MV-4-11 (cell line): ENCODE data around the gene COL20A1.
"Not testable (repeated sequence)": the region's sequence is repeated elsewhere in the genome, so short reads cannot be mapped to it uniquely, and the experiment has no call there.

ENCODE experiments used
- DNase-seq: peaks from one replicate; lab custom pipeline; 2025; lab: John Stamatoyannopoulos, UW

COL20A1 gene

DNA sequence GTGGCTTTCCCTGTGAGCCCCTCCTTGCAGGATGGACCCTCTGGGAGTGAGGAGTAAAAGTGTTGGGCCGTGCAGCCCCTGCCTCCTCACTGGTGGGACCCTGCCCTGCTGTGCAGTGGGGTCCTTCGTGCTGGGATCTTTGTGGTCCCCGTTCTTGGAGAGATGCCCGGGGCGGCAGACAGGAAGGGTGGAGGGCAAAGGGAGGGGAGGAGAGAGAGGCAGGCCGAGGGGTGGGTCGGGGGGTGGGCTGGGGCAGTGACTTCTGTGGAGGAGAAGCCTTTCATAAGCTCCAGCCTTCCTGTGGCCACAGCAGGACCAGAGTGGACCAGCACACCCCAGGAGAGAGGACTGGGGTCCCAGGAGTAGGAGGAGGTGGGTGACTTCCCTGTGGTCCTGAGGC lies at the start of gene COL20A1:
COL20A1 (plus strand) TSS at position 283 of the 400 bp plus-strand sequence. CDS start 1,922 bp downstream, outside the sequence.
- DNase-seq = no peak

DNA sequence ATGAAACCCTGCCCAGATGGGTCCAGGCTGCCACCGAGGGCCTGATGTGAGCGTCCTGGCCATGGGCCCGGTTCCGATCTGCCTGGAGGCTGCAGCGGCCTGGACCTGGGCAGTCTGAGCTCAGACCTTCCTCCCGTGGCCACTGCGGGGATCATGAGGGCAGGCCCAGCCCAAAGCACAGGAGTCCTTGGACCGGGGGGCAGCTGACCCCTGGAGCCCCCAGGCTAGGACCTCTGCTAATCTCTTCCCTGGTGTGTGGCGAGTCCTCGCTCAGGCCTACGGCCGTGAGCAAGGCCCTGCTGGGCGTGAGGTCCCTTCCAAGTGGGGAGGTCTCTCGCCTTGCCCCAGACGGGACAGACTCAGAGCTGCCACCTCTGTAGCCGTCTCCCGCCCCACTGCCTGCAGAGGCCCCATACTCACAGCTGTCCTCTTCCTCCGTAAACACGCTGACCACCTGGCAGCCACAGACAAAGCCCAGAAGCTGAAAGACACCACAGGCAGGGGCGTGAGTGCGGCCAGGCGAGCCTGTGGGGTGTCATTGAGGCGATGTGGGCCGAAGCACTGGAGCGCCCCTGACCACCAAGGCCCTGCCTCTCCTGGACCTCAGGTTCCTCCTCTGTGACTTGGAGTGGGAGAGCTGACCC lies 49.3 kb upstream of the COL20A1 start:
- DNase-seq = no peak

DNA sequence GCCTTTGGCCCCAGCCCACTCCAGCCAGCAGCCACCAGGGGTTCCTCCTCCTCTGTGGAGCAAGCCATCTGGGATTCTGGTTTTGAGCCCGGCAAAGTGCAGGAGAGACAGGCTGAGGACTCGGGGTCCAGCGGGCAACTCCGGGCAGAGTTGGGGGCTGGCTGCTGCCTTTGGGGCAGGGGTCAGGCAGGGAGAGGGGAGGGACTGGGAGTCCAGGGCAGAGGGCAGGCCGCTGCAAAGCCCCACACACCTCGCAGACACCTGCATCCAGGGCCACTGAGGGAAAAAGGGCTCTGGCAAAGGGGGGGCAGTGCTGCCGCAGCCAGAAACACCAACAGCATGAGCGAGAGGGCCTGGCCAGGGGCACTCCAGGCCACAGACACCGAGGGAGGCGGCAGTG lies 48.5 kb upstream of the COL20A1 start:
- DNase-seq = no peak

DNA sequence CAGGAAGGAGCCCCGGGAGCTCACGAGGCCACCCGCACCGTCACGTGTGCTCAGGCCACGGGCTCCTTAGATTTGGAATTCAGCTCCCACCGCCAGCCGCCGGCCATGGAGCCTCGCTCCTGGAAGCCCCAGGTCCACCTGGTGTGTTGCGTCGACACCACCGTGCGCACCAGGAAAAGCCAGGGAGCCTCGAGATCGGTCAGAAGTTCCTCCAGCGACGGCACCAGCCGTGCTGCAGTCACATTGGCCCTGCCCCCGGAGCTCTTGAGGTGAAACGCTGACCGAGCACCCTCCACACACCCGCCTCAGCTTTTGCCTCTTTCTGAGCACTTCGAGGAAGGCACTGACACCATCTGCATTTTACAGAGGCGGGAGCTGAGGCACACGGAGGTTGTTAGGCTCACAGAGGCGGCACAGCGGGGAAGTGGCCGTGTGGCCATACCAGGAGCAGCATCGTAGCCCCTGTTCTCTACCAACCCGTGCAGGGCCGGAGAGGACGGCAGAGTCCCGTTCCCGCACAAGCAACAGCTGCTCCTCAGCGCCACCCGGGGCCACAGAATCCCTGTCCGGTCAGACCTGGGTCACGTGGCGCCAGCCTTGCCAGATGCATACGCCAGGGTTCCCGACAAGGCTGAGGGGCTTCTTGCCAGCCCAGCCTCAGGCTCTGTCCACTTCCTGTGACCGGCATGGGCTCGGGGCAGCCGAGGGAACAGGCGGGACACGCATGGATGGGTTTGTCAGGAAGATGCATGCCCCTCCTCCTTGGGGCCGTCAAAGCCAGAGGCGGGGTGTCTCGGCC lies 46.3 kb upstream of the COL20A1 start:
- DNase-seq = no peak

DNA sequence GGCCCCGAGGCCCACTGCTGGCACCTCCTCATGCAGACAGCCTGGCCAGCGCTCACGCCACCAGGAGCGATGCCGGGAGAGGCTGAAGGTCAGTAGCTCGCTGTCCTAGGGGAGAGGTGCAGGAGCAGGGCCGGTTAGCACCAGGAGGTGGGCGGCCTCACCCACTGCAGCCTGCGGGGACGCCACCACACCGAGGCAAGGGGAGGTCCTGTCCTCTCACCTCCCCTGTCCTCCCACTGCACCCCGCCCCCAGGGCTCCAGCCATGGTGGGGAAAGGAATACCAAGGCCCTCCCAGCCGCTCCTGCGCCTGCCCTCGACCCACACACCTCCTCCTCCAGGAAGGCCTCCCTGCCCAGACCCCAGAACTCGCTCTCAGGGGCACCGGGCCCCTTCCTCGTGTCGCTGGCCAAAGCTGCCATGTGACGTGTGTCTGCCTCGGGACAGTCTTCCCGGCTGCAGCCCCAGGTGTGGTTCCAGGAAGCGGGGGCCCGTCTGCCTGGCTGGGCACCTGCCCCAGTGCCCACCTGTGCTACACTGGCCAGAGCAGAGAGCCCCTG lies 45.2 kb upstream of the COL20A1 start:
- no peak for DNase-seq

DNA sequence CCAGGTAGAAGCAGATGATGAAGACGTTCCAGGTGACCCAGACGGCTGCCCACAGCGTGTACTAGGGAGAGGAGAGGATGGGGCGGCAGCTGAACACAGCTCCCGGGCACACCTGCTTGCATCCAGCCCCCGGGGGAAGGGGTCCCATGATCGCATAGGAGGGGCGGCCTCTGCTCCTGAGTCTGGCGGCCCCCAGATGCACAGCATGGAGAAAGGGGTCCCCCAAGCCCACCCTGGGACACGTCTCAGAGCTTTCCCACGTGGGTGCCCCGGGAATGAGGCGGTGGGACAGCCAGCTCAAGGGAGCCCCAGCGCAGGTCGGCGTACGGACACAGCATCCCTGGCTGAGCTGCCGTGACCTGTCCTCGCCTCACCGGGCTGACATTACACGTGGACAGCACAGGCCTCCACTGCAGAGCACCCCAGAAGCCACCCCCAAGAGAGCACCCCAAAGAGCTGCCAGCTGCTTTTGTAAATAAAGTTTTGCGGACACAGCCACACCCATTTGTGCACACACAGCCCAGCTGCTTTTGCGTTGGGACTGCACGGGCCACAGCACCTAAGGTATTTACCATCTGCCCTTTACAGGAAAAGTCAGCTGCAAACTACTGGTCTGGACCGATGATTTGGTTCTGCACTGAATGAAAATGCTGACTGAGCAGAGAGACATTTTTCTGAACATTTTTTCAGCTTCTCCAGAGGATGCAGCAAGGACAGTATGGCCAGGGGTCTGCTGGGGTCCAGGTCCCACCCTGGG lies 44.0 kb upstream of the COL20A1 start:
- DNase-seq = no peak

DNA sequence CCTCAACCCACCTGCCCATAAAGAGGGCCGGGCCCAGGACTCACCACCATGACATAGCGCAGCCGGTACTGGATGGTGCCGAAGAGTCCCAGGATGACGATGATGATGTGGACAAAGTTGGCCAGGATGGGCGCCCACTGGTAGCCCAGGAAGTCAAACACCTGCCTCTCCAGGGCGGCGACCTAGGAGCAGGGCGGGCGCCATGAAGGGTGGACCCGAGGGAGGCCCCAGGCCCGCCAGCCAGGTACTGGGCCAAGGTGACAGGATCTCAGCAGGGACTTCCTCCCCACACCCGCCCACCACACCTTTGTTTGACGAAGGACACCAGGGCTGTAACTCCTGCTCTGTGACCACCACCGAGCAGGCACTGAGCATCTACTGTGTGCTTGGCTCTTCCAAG lies 43.1 kb upstream of the COL20A1 start:
- DNase-seq = no peak

DNA sequence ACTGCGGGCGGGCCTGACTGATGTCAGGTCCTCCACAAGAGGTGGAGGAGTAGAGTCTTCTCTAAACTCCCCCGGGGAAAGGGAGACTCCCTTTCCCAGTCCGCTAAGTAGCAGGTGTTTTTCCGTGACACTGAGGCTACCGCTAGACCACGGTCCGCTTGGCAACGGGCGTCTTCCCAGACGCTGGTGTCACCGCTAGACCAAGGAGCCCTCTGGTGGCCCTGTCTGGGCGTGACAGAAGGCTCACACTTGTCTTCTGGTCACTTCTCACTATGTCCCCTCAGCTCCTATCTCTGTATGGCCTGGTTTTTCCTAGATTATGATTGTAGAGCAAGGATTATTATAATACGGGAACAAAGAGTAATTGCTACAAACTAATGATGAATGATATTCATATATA lies 41.6 kb upstream of the COL20A1 start:
- not testable (repeated sequence) for DNase-seq

DNA sequence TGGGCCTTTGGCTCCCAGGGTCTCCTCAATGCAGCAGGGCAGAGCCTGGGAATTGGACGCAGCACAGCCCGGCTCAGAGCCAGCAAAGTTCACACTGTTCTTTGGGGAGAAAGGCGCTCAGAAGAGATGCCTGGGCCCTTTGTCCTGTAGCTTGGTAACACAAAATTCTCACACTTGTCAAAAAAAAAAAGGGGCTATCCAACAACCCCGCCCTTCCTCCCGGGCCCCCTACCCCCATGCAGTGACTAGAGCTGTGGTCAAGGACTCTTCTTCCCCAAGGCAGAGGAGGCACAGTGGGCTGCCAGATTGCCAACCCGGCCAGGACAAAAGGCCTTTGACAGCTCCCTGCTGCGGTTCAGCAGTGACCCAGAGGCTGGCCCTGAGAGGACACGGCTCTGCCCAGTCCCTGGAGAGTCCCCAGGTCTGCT lies 40.7 kb upstream of the COL20A1 start:
- DNase-seq = no peak

DNA sequence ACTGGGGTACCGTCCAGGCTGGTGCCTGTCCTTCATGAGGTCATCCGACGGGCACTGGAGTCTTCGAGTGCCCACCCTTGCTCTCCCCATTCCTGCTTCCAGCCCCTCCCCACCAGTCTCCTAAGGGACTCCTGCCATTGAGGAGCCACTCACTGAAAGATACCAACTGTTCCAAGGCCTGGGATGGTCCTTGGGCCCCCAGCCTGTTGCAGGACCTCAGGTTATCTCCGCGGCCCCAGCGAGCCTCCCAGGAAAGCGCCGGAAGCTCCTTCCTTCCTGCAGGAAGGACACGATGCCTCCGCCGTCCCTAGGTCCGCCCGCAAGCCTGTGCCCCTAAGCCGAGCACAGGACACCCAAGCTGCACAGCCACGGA lies 39.9 kb upstream of the COL20A1 start:
- no peak for DNase-seq

DNA sequence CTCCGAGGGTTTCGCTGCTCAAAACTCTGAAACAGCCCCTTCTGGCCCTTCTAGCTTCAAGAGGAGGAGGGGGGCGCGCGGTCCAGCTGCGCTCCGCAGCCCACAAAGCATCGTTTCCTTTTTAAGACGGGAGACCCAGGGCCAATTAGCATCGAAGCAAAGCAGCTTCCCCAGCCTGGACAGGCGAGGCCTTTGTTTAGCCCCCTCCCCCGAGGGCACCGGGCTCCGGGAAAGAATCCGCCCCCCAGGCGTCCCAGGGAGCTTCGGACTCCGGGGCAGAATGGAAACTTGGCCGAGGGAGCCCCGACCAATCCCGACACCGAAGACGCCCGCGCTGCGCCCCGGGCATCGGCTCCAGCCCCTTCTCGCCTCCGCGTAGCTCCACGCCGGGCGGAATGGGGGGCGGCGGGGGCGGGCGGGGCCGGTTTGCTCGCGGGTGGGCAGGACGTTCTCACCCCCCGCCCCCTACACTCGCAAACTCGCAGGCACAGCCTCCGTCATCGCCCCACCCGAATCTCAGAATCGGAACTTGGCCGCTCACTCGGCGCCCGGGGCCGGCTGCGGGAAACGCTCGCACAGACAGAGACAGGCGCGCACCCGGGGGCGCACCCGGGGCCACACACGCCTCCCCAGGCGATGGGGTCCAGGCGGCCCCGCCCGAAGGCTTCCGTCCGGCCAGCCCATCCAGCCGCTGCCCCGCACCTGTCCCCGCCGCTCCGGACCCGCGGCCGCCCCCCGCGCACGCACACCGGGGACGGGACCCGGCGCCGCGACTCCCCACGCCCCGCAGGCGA lies 39.4 kb upstream of the COL20A1 start:
- no peak for DNase-seq

DNA sequence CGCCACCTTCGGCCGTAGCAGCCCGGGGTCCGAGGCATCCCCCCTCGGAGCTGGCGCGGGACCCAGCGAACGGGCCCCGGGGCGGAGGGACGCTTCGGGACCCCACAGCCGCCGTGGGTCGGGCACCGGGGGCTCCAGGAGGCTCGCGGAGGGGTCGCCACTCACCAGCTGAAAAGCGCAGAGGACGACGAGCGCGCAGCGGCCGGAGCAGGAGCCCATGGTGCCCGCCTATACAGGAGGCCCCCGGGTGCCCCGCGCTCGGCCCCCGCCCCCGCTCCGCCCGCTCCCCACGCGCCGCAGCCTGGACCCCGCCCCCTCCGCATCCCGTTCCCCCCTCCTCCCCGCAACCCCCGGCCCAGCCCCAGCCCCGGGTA lies 38.8 kb upstream of the COL20A1 start, which contains the start of gene NKAIN4:
NKAIN4 (minus strand) TSS at position 232 of the 374 bp plus-strand sequence; CDS start at position 219, 13 bp downstream.
- no peak for DNase-seq

DNA sequence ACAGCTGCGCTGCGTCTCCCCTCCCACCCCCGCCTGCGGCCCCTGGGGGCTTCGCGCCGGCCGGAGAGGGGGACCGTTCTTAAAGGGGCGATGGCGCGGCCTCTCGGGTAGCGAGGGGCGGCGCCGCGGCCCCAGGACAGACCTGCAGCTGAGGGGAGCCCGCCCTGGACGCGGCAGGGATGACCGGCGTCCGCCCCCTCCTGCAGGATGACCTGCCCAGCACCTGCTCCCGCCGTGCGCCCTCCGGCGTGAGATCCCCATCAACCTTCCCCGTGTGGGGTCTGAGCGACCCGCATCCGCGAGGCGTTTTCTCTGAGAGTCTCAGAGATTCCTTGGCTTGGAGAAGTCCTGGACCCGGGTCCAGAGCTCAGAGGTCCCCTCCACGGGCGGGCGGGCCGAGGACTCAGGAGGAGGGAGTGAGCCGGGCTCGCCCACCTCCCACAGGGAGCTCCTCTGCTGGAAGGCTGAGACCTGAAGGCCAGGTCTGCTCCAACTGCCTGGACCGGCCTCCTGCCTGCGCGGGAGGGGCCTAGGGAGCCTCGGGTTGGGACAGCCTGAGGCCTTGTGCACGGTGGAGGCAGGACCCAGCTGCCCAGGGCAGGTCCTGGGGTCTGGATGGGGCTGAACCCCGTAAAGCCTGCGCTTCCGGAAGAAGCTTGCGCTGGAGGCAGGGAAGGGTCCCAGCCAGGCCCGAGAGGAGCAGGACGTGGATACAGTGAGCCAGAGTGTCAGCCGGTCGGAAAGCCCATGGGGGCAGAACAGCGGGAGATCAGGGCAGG lies 38.2 kb upstream of the COL20A1 start:
- DNase-seq = no peak

DNA sequence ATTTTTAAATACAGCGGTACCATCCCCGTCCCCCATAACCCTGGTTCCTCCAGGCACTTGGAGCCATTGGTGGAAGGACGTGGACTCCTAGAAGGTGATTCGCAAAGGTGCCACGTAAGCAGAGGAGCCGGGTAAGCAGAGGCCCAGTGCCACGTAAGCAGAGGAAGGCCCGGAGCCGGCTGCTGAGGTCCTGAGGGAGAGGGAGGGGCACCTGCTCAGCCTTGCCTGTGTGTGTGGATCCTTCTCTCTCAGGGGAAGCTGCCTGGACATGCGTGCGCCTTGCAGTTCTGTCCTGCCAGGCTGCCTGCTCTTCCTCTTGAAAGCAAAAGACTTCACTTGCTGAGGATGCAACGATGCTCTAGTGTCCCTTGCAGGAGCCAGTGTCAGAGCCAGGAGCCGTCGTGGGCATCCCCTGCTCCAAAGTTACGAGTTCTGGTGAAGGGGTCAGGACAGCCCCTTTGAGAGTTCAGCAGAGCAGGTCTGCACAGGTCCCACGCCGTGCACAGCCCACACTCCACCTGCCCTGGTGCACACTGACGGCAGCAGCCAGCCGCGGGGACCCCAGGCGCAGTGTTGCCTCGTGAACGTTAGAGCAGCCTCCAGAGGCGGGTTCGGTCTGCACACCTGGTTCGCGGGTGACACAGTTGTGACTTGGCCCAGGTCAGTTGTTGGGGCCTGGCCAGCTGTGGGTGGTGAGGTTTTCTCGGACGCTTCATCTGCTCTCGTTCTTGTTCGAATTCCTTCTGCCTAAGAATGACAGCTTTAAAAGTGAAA lies 36.9 kb upstream of the COL20A1 start:
- DNase-seq = no peak

DNA sequence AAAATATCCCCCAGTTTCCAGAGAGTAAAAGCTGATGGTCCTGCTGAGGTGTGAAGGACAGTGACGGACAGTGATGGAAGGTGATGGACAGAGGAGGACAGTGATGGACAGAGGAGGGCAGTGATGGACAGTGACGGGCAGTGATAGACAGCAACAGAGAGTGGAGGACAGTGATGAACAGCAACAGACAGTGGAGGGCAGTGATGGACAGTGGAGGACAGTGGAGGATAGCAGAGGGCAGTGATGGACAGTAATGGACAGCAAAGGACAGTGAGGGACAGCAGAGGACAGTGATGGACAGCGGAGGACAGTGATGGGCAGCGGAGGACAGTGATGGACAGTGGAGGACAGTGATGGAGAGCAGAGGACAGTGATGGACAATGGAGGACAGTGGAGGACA lies 36.0 kb upstream of the COL20A1 start:
- DNase-seq = no peak

DNA sequence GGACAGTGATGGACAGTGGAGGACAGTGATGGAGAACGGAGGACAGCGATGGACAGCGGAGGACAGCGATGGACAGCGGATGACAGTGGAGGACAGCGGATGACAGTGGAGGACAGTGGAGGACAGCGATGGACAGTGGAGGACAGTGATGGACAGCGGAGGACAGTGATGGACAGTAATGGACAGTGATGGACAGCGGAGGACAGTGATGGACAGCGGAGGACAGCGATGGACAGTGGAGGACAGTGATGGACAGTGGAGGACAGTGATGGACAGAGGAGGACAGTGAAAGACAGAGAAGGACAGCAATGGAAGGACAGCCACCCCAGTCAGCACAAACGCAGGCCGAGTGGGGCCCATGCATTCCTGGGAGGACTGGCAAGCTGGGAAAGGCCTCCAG lies 35.4 kb upstream of the COL20A1 start:
- no peak for DNase-seq

DNA sequence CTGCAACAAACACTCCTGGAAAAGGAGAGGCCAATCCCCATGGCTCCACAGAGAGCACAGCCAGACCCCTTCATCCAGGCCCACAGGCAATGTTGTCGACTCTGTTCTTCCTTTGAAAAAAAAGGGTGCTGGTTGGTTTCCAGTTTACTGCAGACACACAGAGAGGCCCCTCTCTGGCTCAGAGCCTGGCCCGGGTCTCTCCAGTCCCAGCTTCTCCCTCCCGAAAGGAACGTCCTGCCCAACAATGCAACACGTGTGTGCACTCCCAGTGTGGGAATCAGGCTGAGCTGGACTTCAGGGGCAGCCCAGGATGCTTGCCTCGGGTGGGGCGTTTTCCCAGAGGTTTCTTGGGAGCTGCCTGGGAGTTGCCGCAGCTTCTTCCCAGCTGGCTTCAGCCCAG lies 34.2 kb upstream of the COL20A1 start:
- DNase-seq = no peak

DNA sequence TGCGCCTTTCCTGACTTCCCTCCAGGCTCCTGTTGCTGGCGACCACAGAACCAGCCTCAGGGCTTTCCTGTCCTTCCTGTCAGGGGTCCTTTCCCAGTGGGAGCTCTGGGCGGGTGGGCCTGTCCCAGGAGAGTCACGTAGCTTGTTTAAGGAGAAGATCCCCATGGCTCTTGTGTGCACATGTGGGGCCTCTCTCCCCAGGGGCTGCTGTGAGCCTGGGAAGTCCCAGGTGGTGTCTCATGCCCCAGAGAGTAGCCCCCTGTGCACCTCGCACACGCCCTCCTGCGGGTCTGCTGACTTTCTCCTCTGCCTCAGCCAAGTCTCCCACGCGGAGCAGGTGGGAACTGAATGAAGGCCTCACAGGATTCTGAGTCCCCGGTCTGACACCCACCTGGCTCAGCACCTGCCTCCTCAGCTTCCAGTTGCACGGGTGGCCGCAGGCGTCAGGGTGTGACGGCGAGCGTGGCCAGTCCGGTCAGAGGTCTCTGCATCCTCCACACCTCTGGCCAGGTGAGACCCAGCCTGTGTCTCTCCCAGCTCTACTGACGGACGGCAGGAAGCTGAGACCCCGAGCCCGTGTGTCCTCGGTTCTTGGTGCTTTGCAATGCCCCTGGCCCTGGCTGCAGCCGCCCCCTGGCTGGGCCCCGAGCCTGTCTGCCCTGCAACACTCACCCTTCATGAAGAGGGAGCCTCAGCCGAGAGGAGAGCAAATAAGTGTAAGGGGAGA lies 33.1 kb upstream of the COL20A1 start:
- DNase-seq = no peak

DNA sequence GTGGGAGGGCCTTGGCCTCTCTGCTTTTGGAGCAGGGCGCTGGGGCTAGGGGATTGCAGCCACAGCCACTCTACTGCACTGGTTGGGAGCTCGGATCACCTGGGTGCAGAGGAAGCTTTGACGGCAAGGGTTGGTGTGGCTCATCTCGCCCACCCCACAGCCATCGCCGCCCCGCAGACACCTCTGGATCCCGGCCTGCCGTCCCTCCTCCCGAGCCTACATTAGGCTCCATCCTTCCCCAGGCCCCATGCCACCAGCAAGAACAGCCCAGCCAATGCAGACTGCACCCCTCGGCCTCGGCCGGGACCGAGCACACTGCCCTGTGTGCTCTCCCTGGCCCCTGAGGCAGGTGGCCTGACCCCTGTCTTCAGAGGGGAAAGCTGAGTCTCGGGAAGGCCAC lies 32.5 kb upstream of the COL20A1 start:
- no peak for DNase-seq
